GM12891 (cell line): ENCODE data around the gene LCE7A.

Source experiments
- PAX5 ChIP-seq: IDR thresholded peaks from 2 replicates; pipeline ENCODE4 v1.6.1; 2011; ENCODE audit warnings: low read length, moderate library complexity, mild to moderate bottlenecking; ENCODE audit not compliant: insufficient read depth, severe bottlenecking
- POLR2A ChIP-seq: IDR thresholded peaks from 2 replicates; pipeline ENCODE4 v1.6.1; 2011; ENCODE audit warnings: low read depth, low read length, control low read depth
- POLR2AphosphoS5 ChIP-seq: IDR thresholded peaks from 2 replicates; pipeline ENCODE4 v1.6.1; 2011; ENCODE audit warnings: low read depth, low read length, control low read depth
- TAF1 ChIP-seq: IDR thresholded peaks from 2 replicates; pipeline ENCODE4 v1.6.1; 2011; ENCODE audit warnings: low read depth, low read length, control low read depth

DNA sequence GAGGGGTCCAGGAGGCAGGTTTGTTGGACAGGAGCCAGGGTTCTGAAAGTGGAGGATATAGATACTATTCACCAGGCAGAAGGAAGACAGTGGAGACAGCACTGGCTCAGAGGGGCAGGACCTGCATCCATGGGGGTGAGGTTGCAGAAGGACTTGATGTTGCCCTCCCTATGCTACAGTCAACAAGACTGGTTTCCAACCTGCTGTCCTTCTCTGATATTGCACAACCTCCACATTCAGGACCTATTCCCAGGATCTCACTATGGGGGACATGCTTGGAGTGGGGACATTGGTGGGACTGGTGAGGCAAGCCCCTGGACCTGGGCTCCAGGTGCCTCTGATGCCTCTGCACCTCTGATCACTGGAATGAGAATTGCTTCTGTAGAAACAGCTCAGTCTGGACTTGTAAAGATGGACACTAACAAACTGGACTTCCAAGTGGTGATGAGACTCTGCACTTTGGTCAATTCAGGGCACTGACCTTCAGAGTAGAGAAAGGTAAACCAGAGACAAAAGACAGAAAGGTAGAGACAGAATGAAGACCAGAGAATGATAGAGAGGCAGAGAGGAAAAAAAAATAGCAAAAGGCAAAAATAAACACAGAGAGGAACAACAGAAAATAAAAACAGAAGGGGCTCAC is 19.9 kb downstream of the LCE7A start:
- TF ChIP-seq POLR2A (no peak), POLR2AphosphoS5 (no peak), PAX5 (no peak), TAF1 (no peak)
